Tibial artery (tissue), 4 donors: ENCODE data around the gene CPEB4.

Experiments
- DNase-seq, 2 donors: peaks; one replicate each; pipeline ENCODE4 v3.0.0-alpha.2; 2019
- H3K27ac ChIP-seq, 2 donors: fragments of 200-600 bp; sonication (generic) in 1 of 2; 1 replicate in 1 of 2; 2 replicates in 1 of 2; pipeline ENCODE4 v1.5.1; 2018 to 2019; ENCODE audit warnings: mild to moderate bottlenecking in 1 of 2
- H3K27me3 ChIP-seq, 2 donors: fragments of 200-600 bp; sonication (generic) in 1 of 2; one replicate each; pipeline versions ENCODE4 v1.5.1 to v1.6.0; 2016 to 2019
- H3K36me3 ChIP-seq, 3 donors: fragments of 200-600 bp; sonication (generic) in 2 of 3; one replicate each; pipeline ENCODE4 v1.5.1; 2016 to 2019; ENCODE audit warnings: mild to moderate bottlenecking in 2 of 3
- H3K4me1 ChIP-seq, 4 donors: fragments of 200-600 bp; sonication (generic) in 2 of 4; 1 replicate in 3 of 4; 2 replicates in 1 of 4; pipeline ENCODE4 v1.5.1; 2016 to 2019
- H3K4me3 ChIP-seq, 2 donors: fragments of 200-600 bp; sonication (generic) in 1 of 2; 1 replicate in 1 of 2; 2 replicates in 1 of 2; pipeline ENCODE4 v1.5.1; 2018 to 2019; ENCODE audit warnings: mild to moderate bottlenecking in 2 of 2
- H3K9me3 ChIP-seq, 3 donors: fragments of 200-600 bp; sonication (generic) in 1 of 3; one replicate each; pipeline ENCODE4 v1.5.1; 2016 to 2019
- intact Hi-C: fragments of 100-400 bp; cut with DNase I; formaldehyde crosslinking; loops from one replicate; pipeline ENCODE4 v1.15.0; 2023; ENCODE audit warnings: low total_unique reads
- TF ChIP-seq, protein P1 (sequence below), 2 experiments: fragments of 200-600 bp in 1 of 2; fragments of 450-650 bp in 1 of 2; IDR thresholded peaks; one replicate each; pipeline ENCODE4 v1.5.1; 2017 to 2019; ENCODE audit warnings: antibody characterized with exemption in 2 of 2, mild to moderate bottlenecking in 1 of 2, moderate library complexity in 1 of 2

CPEB4 gene

DNA sequence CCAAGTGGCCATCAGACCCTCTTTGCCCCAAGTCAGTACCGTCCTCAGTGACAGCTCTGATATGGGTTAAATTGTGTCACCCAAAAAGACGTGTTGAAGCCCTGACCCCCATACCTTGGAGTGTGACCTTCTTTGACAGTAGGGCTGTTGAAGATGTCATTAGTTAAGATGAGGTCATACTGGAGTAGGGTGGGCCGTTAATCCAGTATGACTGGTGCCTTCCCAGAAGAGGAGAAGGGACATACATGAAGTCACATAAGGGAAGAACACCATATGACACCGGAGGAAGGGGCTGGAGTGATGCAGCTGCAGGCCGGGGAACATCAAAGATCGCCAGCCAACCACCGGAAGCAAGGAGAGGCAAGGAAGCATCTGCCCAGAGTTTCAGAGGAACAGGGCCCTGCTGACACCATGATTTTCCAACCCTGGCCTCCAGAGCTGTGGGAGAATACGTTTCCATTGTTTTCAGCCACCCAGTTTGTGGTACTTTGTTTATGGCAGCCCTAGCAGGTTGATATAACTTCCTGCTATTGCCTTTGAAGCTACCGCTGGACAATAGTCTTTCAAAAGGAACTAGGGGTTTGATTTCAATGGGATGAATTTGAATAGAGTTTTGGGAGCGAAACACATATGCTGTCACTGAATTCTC, 36.4 kb upstream of the CPEB4 start:
- H3K4me3 ChIP-seq: no peak overlapping the region

DNA sequence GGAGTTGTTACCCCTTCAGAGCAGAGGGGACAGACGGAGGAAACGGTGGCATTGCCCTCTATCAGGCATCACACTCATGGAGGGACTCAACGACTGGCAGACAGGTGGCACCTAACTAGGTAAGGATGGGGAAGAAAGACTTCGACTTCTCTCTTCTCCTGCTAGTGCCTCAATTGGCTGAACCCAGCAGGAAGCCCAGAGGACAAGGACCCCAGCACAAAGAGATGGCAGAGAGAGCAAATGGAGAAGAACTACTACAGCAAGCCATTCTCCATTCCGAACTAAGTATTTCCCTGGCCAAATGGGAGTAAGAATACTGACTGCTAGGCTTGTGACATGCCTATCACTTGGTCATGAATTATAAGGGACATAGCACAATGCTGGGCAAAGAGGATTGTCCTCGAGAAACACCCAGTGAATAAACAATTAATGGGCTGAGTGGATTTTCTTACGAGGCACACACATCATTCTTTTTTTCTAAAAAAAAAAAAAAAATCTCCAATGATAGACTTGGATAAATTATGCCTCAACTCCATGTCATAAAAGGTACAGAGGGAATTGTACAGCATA, 35.3 kb upstream of the CPEB4 start:
- H3K27me3 ChIP-seq: no peaks in the 10 kb centered on the region
- TF ChIP-seq, protein P1, sequence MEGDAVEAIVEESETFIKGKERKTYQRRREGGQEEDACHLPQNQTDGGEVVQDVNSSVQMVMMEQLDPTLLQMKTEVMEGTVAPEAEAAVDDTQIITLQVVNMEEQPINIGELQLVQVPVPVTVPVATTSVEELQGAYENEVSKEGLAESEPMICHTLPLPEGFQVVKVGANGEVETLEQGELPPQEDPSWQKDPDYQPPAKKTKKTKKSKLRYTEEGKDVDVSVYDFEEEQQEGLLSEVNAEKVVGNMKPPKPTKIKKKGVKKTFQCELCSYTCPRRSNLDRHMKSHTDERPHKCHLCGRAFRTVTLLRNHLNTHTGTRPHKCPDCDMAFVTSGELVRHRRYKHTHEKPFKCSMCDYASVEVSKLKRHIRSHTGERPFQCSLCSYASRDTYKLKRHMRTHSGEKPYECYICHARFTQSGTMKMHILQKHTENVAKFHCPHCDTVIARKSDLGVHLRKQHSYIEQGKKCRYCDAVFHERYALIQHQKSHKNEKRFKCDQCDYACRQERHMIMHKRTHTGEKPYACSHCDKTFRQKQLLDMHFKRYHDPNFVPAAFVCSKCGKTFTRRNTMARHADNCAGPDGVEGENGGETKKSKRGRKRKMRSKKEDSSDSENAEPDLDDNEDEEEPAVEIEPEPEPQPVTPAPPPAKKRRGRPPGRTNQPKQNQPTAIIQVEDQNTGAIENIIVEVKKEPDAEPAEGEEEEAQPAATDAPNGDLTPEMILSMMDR (IDR thresholded peaks at IDR 0.05): no peak

More for the DNA sequence above, 36.4 kb upstream of the CPEB4 start:
- peaks cover 0 to 10% (median 0%) of the 10 kb centered on the region in 3 donors for H3K9me3 ChIP-seq
- peaks cover 0 to 3% (median 0%) of the 10 kb centered on the region in 4 donors for H3K4me1 ChIP-seq
- H3K27me3 ChIP-seq: no peaks in the 10 kb centered on the region
- TF ChIP-seq, protein P1 (IDR thresholded peaks at IDR 0.05): no peak
- peak in 1 of 2 donors; percentile 22 for DNase-seq
- H3K27ac ChIP-seq: no peak overlapping the region
- intact Hi-C loops: no loop called here
- no peaks in the 10 kb centered on the region for H3K36me3 ChIP-seq

DNA sequence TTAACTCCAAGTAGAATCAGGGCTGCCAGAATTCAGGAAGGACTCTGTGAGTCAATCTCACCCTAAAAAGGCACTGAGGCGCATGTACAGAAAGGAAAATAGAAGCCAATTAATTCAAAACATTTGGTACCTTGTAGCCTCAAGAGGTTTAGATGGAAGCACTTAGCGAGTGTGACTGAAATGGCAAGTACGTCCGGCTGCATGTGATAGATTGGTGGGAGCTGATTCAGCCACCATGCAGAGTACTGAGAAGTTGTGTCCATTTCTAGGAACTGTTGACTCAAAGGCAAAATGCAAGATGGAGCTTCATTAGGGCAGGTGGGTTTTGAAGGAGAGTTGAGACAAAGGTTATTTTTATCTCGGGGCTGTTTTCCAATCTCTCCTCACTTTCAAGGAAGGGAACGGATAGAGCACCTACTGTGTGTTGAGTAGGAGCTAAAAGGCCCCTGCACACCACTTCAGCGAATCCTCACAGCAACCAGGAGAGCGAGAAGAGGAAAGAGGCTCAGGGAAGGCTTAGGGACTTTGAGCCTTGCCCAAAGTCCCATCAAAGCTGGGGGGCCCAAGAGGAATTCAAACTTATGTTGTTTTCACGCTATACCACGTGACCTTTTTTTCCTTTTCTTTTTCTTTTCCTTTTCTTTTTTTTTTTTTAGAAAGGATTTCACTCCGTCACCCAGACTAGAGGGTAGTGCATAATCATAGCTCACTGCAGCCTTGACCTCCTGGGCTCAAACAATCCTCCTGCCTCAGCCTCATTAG, 34.6 kb upstream of the CPEB4 start:
- Histone ChIP-seq H3K27me3 (no peaks in the 10 kb centered on the region), H3K4me3 (no peak overlapping the region), H3K9me3 (peaks cover 0 to 10% (median 0%) of the 10 kb centered on the region in 3 donors), H3K27ac (no peak overlapping the region), H3K4me1 (peaks cover 0 to 3% (median 0%) of the 10 kb centered on the region in 4 donors), H3K36me3 (no peaks in the 10 kb centered on the region)
- intact Hi-C loops: no loop called here
- TF ChIP-seq, protein P1 (IDR thresholded peaks at IDR 0.05): no peak
- DNase-seq: no peak

More for the DNA sequence above, 35.3 kb upstream of the CPEB4 start:
- intact Hi-C loops: no loop called here
- H3K9me3 ChIP-seq: peaks cover 0 to 10% (median 0%) of the 10 kb centered on the region in 3 donors
- peaks cover 0 to 3% (median 0%) of the 10 kb centered on the region in 4 donors for H3K4me1 ChIP-seq
- DNase-seq: no peak
- H3K36me3 ChIP-seq: no peaks in the 10 kb centered on the region
- H3K4me3 ChIP-seq: no peak overlapping the region
- H3K27ac ChIP-seq: no peak overlapping the region

DNA sequence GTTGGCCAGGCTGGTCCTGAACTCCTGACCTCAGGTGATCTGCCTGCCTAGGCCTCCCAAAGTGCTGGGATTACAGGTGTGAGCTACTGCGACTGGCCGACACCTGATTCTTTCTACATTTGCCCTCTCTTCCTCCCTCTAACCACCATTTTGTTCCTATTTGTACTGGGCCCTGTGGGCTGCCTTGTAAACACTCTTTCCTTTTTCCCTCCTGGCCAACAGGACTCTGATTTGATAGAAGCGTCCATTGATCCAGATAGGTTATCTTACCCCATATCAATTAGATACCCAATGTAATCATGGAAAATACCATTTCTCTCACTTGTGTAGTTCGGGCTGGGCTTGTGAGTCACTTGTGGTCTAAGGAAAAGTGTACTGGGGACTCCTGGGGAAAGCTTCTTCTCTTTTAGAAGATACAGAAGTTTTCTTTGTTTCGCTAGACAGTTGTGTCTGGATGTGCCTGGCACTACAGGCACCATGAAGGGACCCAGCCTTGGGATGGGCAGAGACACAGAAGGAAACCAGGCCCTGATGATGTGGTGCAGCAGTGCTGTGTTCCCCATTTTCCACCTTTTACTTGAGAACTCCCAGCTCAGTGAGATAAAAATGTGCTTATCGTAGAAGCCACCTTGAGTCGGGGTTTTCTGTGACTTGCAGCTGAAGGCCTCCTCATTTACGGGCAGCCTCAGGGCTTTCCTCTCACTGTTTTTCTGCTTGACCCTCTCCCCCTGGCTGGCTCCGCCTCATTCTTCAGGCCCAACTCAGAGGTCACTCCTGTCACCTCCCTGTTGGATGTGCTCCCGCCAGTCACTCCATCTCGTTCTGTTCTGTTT, 32.8 kb upstream of the CPEB4 start:
- no peak overlapping the region for H3K27ac ChIP-seq
- no peaks in the 10 kb centered on the region for H3K36me3 ChIP-seq
- H3K4me1 ChIP-seq: peaks cover 0 to 12% (median 1%) of the 10 kb centered on the region in 4 donors
- H3K4me3 ChIP-seq: no peak overlapping the region
- intact Hi-C loops: no loop called here
- TF ChIP-seq, protein P1 (IDR thresholded peaks at IDR 0.05): no peak
- H3K27me3 ChIP-seq: no peaks in the 10 kb centered on the region
- H3K9me3 ChIP-seq: no peaks in the 10 kb centered on the region
- DNase-seq: no peak

DNA sequence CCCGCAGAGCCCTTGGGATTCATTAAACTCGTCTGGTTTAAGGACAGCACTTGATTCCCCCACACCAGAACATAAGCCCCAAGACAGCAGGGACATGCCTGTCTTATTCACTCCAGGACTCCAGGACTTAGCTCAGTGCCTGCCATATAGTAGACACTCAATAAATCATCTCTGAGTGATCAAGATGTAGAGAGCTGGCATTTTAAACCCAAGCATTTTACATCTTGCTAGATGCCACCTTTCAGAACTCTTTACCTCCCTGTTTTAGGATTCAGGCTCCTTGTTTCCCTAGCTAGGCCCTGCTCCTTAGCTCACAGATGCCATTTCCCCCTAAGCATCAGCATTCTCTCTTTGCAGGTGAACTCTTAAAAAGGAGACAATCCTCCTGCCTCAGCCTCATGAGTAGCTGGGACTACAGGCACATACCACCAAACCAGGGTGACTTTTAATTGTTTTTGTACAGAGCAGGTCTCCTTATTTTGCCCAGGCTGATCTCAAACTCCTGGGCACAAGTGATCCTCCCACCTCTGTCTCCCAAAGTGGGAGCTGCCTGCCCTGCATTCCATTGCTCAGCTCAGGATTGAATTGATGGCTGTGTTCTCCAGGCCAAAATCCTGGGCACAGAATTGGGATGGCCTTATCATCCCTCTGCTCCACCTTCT, 32.0 kb upstream of the CPEB4 start:
- Histone ChIP-seq H3K4me1 (peaks cover 0 to 19% (median 7%) of the 10 kb centered on the region in 4 donors), H3K4me3 (no peak overlapping the region), H3K27me3 (no peaks in the 10 kb centered on the region), H3K9me3 (no peaks in the 10 kb centered on the region), H3K36me3 (no peaks in the 10 kb centered on the region), H3K27ac (no peak overlapping the region)
- TF ChIP-seq, protein P1 (IDR thresholded peaks at IDR 0.05): no peak
- intact Hi-C loops: no loop called here
- no peak for DNase-seq
